Endothelial cell (in vitro differentiated cells): ENCODE measurements around the gene PPP1R27. TPM values are rescaled to one million over a fixed set of nuclear protein-coding genes. Genes with fewer than 3 reads are reported as not detected.

Source experiments
- DNase-seq: peaks from one replicate; pipeline ENCODE4 v3.0.0; 2021; ENCODE audit warnings: low spot score
- H3K27ac Mint-ChIP-seq: one replicate; pipeline ENCODE4 v1.8.0; 2021; ENCODE audit warnings: mixed read lengths, inconsistent platforms; ENCODE audit not compliant: unreplicated experiment
- H3K27me3 Mint-ChIP-seq: one replicate; pipeline ENCODE4 v1.8.0; 2021; ENCODE audit warnings: mild to moderate bottlenecking, moderate library complexity, mixed read lengths, inconsistent platforms; ENCODE audit not compliant: unreplicated experiment
- H3K36me3 Mint-ChIP-seq: one replicate; pipeline ENCODE4 v1.8.0; 2021; ENCODE audit warnings: mild to moderate bottlenecking, low read depth, mixed read lengths, inconsistent platforms; ENCODE audit not compliant: unreplicated experiment
- H3K4me1 Mint-ChIP-seq: one replicate; pipeline ENCODE4 v1.8.0; 2021; ENCODE audit warnings: mild to moderate bottlenecking, mixed read lengths, inconsistent platforms; ENCODE audit not compliant: unreplicated experiment
- H3K4me3 Mint-ChIP-seq: one replicate; pipeline ENCODE4 v1.8.0; 2021; ENCODE audit warnings: mild to moderate bottlenecking, mixed read lengths, inconsistent platforms; ENCODE audit not compliant: unreplicated experiment
- H3K9me3 Mint-ChIP-seq: one replicate; pipeline ENCODE4 v1.8.0; 2021; ENCODE audit warnings: mixed read lengths, inconsistent platforms; ENCODE audit not compliant: unreplicated experiment
- total RNA-seq: library from RNA; stranded (reverse); fragmentation: NEBNext Ultra II Directional; extraction: Animal tissue kit (Norgen Biotek cat#: 25700); gene quantifications from one replicate; pipeline ENCODE4 v1.2.1, GENCODE V29; 2021; ENCODE audit not compliant: unreplicated experiment
- TF ChIP-seq, protein P1 (sequence below): fragments of 200-600 bp; sonication (generic); IDR thresholded peaks from one replicate; pipeline ENCODE4 v1.5.0; 2021; ENCODE audit warnings: antibody characterized with exemption; ENCODE audit not compliant: unreplicated experiment

Gene PPP1R27
- total RNA-seq, 1 donor from 2014 or later: not detected

DNA sequence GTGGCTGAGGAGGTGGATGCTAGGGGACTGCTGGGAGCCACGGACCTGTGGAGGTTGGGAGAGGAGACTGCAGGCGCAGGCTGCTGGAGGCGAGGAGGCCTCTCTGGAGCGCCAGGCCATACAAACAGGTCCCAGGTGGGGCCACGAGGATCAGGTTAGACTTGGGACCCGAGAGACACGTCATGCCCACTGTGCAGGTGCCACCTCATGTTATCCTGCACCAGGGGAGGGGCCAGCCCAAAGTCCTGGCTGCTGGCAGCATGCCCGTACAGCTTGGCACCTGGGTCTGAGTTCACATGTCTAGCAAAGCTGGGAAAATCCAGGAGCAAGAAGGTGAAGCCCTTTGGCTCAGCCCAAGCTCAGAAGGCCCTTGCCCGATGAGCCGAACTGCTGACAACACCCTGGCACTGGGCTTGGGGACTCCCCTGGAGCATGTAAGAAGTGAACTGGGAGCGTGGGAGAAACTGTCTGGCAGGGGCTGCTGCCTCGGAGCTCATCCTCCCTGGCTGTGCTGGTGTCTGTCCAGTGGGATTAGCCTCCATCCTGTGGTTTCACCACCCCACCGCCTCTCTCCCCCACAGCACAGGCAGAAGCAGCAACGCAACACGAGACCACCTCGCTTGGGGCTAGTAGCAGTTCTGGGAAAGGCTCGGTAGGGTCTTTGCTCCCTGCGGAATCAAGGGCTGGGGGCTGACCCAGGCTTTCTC, 31.0 kb upstream of the PPP1R27 start:
- H3K36me3 Mint-ChIP-seq: peaks cover 15% of the 10 kb centered on the region
- H3K27ac Mint-ChIP-seq: no peak overlapping the region
- peaks cover 26% of the 10 kb centered on the region for H3K27me3 Mint-ChIP-seq
- no peak overlapping the region for H3K4me3 Mint-ChIP-seq
- no peak for DNase-seq
- H3K9me3 Mint-ChIP-seq: no peaks in the 10 kb centered on the region
- H3K4me1 Mint-ChIP-seq: peaks cover 15% of the 10 kb centered on the region
- TF ChIP-seq, protein P1, sequence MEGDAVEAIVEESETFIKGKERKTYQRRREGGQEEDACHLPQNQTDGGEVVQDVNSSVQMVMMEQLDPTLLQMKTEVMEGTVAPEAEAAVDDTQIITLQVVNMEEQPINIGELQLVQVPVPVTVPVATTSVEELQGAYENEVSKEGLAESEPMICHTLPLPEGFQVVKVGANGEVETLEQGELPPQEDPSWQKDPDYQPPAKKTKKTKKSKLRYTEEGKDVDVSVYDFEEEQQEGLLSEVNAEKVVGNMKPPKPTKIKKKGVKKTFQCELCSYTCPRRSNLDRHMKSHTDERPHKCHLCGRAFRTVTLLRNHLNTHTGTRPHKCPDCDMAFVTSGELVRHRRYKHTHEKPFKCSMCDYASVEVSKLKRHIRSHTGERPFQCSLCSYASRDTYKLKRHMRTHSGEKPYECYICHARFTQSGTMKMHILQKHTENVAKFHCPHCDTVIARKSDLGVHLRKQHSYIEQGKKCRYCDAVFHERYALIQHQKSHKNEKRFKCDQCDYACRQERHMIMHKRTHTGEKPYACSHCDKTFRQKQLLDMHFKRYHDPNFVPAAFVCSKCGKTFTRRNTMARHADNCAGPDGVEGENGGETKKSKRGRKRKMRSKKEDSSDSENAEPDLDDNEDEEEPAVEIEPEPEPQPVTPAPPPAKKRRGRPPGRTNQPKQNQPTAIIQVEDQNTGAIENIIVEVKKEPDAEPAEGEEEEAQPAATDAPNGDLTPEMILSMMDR: no peak

DNA sequence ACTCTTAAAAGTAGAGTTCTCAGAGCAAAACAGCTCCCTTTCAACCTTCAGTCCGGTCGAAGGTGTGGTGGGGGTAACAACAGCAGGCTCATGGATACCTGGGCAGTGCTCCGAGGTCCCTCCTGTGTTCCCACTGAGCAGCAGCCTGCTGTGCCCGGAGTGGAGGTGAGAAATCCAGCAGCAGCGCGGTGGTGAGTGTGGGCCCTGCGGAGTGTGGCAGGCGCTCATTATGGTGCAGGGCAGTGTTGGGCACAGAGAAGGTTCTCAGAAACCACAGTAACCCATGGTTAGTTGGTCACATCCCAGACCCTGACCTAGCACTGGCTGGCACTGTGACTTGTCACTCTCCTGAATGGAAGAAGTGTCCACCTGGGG, 30.5 kb upstream of the PPP1R27 start:
- Mint-ChIP-seq H3K4me3 (no peak overlapping the region), H3K4me1 (peaks cover 15% of the 10 kb centered on the region)

DNA sequence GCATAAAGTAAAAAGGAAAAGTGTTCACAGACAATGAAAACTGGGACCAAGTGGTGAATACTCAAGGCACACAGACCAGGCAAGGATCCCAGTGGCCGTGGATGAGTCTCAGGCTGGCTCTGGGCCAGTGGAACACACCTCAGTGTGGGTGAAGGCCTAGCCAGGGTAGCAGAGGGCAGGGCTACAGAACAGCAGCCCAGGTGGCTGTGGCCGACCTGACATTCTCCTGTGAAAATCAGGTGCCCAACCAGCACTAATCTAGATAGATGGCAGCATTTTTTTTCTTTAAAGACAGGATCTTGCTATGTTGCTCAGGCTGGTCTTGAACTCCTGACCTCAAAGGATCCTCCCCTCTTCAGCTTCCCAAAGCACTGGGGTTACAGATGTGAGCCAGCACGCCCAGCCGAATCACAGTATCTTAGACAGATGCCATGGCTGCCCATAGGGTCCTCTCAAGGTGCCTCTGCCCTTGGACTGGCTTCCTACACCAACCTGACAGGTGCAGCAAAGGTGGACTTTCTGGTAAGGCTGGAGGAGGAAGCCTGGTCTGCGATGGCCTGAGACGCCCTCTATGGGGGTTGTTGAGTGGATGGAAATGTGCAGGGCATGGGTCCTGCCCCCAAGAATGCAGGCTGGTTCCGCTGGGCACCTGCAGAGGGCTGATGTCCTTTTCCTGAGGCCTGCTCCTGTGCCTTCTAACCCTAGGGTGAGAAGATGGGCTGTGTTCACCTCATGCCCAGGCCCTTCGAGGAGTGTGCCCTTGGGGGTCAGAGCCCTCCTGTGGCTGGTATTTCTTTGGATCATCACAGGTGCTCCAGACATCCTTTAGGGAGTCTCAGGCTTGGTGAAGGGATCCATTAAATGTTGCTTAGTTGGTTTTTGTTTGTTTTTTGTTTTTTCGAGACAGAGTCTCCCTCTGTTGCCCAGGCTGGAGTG, 29.3 kb upstream of the PPP1R27 start:
- TF ChIP-seq, protein P1: peak; percentile 17
- no peaks in the 10 kb centered on the region for H3K9me3 Mint-ChIP-seq
- peaks cover 18% of the 10 kb centered on the region for H3K4me1 Mint-ChIP-seq
- H3K27ac Mint-ChIP-seq: peak overlapping the region; percentile 73
- peaks cover 18% of the 10 kb centered on the region for H3K36me3 Mint-ChIP-seq
- peak overlapping the region; percentile 74 for H3K4me3 Mint-ChIP-seq
- DNase-seq: no peak
- H3K27me3 Mint-ChIP-seq: peaks cover 26% of the 10 kb centered on the region

More for the DNA sequence above, 30.5 kb upstream of the PPP1R27 start:
- no peak for DNase-seq
- Mint-ChIP-seq H3K27me3 (peaks cover 27% of the 10 kb centered on the region), H3K36me3 (peaks cover 15% of the 10 kb centered on the region), H3K27ac (no peak overlapping the region), H3K9me3 (no peaks in the 10 kb centered on the region)
- TF ChIP-seq, protein P1: no peak

DNA sequence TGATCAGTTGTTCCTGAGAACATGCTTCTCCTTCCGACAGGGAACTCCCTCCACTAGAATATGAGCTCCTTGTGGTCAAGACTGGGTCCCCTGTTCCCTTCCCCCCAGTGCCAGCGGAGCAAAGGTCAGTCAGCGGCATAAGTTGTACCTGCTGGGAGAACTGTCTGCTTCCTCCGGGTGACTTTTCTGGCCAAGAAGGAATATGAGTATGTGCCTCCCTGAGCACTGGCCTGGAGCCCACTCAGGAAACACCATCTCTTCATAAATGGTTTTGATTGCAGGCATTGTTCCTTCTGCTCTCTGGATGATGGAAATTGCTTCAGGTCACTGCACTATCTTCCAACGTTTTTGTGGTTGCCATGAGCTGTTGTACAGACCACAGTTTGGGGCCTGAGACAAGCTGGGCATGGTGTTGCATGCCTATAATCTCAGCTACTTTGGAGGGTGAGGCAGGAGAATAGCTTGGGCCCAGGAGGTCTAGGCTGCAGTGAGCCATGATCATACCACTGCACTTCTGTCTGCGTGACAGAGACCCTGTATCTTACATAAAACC, 28.3 kb upstream of the PPP1R27 start:
- H3K27me3 Mint-ChIP-seq: peaks cover 28% of the 10 kb centered on the region
- H3K27ac Mint-ChIP-seq: peak overlapping the region; percentile 73
- peak overlapping the region; percentile 74 for H3K4me3 Mint-ChIP-seq
- TF ChIP-seq, protein P1: no peak
- peaks cover 21% of the 10 kb centered on the region for H3K4me1 Mint-ChIP-seq
- DNase-seq: no peak
- no peaks in the 10 kb centered on the region for H3K9me3 Mint-ChIP-seq
- peaks cover 18% of the 10 kb centered on the region for H3K36me3 Mint-ChIP-seq
